Pancreas (tissue), 10 donors: ENCODE measurements around the gene MCC. TPM values are rescaled to one million over a fixed set of nuclear protein-coding genes. Genes with fewer than 3 reads are reported as not detected.
A peak's percentile ranks its signal among the peaks of the same experiment; 100 is the strongest.

Experiments used
- ATAC-seq, 4 donors: fragments of 200-7000 bp; cut with Tn5 transposase; one replicate each; pipeline versions ENCODE4 v1.8.0 to v1.9.1; 2020; ENCODE audit warnings: mild to moderate bottlenecking in 4 of 4, moderate library complexity in 4 of 4
- DNase-seq, 6 donors: peaks; one replicate each; pipeline ENCODE4 v3.0.0-alpha.2; 2020
- FAIRE-seq: peaks from 2 replicates; lab custom pipeline; 2012; peaks lifted over from hg19 to GRCh38; lab: Jason Lieb, UNC
- H3K27ac ChIP-seq, 4 donors: fragments of 200-600 bp; sonication (generic); 1 replicate in 3 of 4; 2 replicates in 1 of 4; pipeline versions ENCODE4 v1.5.0 to v1.8.0; 2020
- H3K27me3 ChIP-seq, 4 donors: fragments of 200-600 bp; one replicate each; pipeline ENCODE4 v1.8.0; 2021
- H3K36me3 ChIP-seq, 3 donors: fragments of 200-600 bp; sonication (generic) in 1 of 3; one replicate each; pipeline versions ENCODE4 v1.5.0 to v1.8.0; 2020 to 2021
- H3K4me1 ChIP-seq, 3 donors: fragments of 200-600 bp; one replicate each; pipeline ENCODE4 v1.8.0; 2021
- H3K4me3 ChIP-seq, 4 donors: fragments of 200-600 bp; sonication (generic) in 2 of 4; one replicate each; pipeline versions ENCODE4 v1.5.0 to v1.8.0; 2020 to 2021
- H3K9me3 ChIP-seq, 4 donors: fragments of 200-600 bp; one replicate each; pipeline ENCODE4 v1.8.0; 2021
- CTCF ChIP-seq, 4 donors: fragments of 200-600 bp; sonication (generic) in 3 of 4; IDR thresholded peaks; one replicate each; pipeline versions ENCODE4 v1.5.0 to v1.8.0; 2021; ENCODE audit warnings: antibody characterized with exemption in 4 of 4
- WGBS, 2 donors: extraction: QIAGEN DNeasy Blood & Tissue Kit; methylation state at CpG; one replicate each; pipeline ENCODE4 v1.1.7; 2013; 5-methylcytosine and 5-hydroxymethylcytosine counted together
- intact Hi-C, 3 donors: fragments of 100-400 bp; cut with DNase I; formaldehyde crosslinking; loops; one replicate each; pipeline versions ENCODE4 v1.11.1 to v1.14.2; 2022
- polyA plus RNA-seq, 2 donors: library from polyadenylated mRNA; stranded (reverse); fragments of 200-250 nt; gene quantifications; one replicate each; pipeline ENCODE4 v1.2.3, GENCODE V29; 2013
- total RNA-seq, 6 donors: library from RNA; stranded (reverse); fragmentation: NEBNext Ultra II Directional in 4 of 6; extraction: Animal tissue kit (Norgen Biotek cat#: 25700) in 4 of 6; gene quantifications; one replicate each; pipeline versions ENCODE4 v1.2.1 to v1.2.4, GENCODE V29; 2021 to 2023
- donor health status: healthy with polysubstance abuse.
- donor health status: DM: no; HTN: no; CAD: no; lungs with moderate emphysema.
- donor health status: DM: no; HTN: no; CAD: no.
- donor health status: control.
- donor health status: control.
- donor health status: Bipolar disorder and iron deficiency.
- donor health status: DM: yes; HTN: yes; CAD: no.
- donor health status: DM: no; HTN: no; CAD: no.
- donor health status: DM: no; HTN: no; CAD: no.
- donor health status: DM: yes; HTN: yes; CAD: no.

Gene MCC
- total and polyA plus RNA-seq, 8 donors, result 1.3 to 8.3 (median 4.0) TPM

- H3K27me3 ChIP-seq, result no peaks in the 10 kb centered on the region
- H3K9me3 ChIP-seq, result no peaks in the 10 kb centered on the region
- FAIRE-seq, result no peak
- H3K36me3 ChIP-seq, result no peaks in the 10 kb centered on the region
- 63 to 68% methylated on average over 4 of the region's 4 CpGs for WGBS, 2 donors
- no peak for DNase-seq
- H3K4me1 ChIP-seq, result peaks cover 0 to 7% (median 0%) of the 10 kb centered on the region in 3 donors
- no peak overlapping the region for H3K4me3 ChIP-seq
- ATAC-seq, result peak in 2 of 4 donors; percentile 33 to 56
- TF ChIP-seq CTCF (IDR thresholded peaks at IDR 0.05), result no peak
- H3K27ac ChIP-seq, result no peak overlapping the region
- intact Hi-C loops, result no loop called here
Observed at GRCh38 chr5:113092683-113093082, 395.6 kb downstream of the MCC start.

- no peak for TF ChIP-seq CTCF (IDR thresholded peaks at IDR 0.05)
- H3K4me3 ChIP-seq, result no peak overlapping the region
- H3K4me1 ChIP-seq, result peaks cover 0 to 9% (median 0%) of the 10 kb centered on the region in 3 donors
- DNase-seq (no peak), ATAC-seq (no peak), FAIRE-seq (no peak)
- WGBS, 2 donors, result 94 to 96% methylated on average over 3 of the region's 3 CpGs
- intact Hi-C loops, result no loop called here
- no peaks in the 10 kb centered on the region for H3K27me3 ChIP-seq
- no peaks in the 10 kb centered on the region for H3K9me3 ChIP-seq
- H3K27ac ChIP-seq, result no peak overlapping the region
- no peaks in the 10 kb centered on the region for H3K36me3 ChIP-seq
Observed at GRCh38 chr5:113091622-113092021, 396.6 kb downstream of the MCC start.

- ATAC-seq (peak in 1 of 4 donors; percentile 31), FAIRE-seq (no peak), DNase-seq (no peak)
- Histone ChIP-seq H3K27ac (no peak overlapping the region), H3K4me1 (peaks cover 0 to 9% (median 0%) of the 10 kb centered on the region in 3 donors), H3K27me3 (no peaks in the 10 kb centered on the region), H3K36me3 (no peaks in the 10 kb centered on the region), H3K4me3 (no peak overlapping the region), H3K9me3 (no peaks in the 10 kb centered on the region)
- WGBS, 2 donors, result 79 to 82% methylated on average over 11 of the region's 11 CpGs
- no peak for TF ChIP-seq CTCF (IDR thresholded peaks at IDR 0.05)
- intact Hi-C loops, result no loop called here
Observed at GRCh38 chr5:113090336-113091106, 397.7 kb downstream of the MCC start.

- 70 to 75% methylated on average over 6 of the region's 6 CpGs for WGBS, 2 donors
- Histone ChIP-seq H3K27me3 (no peaks in the 10 kb centered on the region), H3K4me3 (no peak overlapping the region), H3K9me3 (no peaks in the 10 kb centered on the region), H3K4me1 (peaks cover 0 to 9% (median 0%) of the 10 kb centered on the region in 3 donors), H3K27ac (no peak overlapping the region), H3K36me3 (no peaks in the 10 kb centered on the region)
- intact Hi-C loops, result no loop called here
- FAIRE-seq, result no peak
- no peak for DNase-seq
- ATAC-seq, result no peak
- TF ChIP-seq CTCF (IDR thresholded peaks at IDR 0.05), result no peak
Observed at GRCh38 chr5:113089653-113090335, 398.5 kb downstream of the MCC start.
